Measurements from ENCODE around the gene SOCS3.

The SOCS3 gene

DNA sequence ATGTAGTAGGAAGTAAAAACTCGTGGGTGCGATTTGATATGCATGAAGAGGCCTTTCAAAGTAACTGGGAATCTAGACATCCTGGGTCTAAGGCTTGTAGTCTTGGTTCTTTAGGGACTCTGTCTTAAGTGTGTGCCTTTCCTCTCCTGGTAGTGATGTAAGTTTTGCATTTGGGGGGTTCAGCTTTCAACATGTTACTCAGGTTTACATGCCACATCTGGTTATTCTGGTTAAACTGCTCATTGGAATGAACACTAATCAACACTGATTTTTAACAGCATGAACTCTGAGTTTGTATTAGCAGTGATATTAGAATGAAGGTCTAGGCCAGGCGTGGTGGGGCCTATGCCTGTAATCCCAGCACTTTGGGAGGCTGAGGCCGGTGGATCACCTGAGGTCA, 33.7 kb upstream of the SOCS3 start:
- ChIA-PET POLR2A (no interaction called here), CTCF (no interaction called here)
- DNase-seq (ENCODE audit: extremely low spot score): no peak
- TF ChIP-seq BHLHE40 (IDR thresholded peaks at IDR 0.05; ENCODE audit: borderline replicate concordance) (no peak), NFRKB (IDR thresholded peaks at IDR 0.05) (no peak)

DNA sequence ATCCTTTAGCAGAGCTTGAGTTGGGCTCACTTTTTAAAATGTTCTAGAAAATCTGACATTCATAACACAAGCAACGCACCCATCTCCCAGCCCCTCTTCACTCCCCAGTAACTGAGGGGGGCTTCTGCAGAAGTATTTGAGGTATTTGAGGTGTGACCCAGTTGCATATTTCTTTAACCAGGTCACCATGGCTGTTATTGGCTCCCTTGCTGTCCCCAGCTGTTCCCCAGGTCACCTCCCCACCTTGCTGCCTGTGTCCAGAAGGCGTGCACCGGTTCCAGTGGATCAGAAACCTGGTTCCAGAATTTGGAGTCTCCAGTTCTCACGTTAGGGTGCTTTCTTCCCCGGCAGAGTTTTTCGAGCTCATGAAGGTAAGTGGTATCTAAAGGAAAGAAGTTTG, 32.4 kb upstream of the SOCS3 start:
- TF ChIP-seq FOXK2 (IDR thresholded peaks at IDR 0.05) (no peak), FOXM1 (IDR thresholded peaks at IDR 0.05; ENCODE audit: borderline replicate concordance) (no peak), ARNT (IDR thresholded peaks at IDR 0.05) (no peak), TARDBP (IDR thresholded peaks at IDR 0.05) (no peak), ZNF384 (IDR thresholded peaks at IDR 0.05) (no peak), SP1 (IDR thresholded peaks at IDR 0.05) (no peak), FOXA1 (IDR thresholded peaks at IDR 0.05) (no peak), SUZ12 (IDR thresholded peaks at IDR 0.05) (no peak), ELF4 (IDR thresholded peaks at IDR 0.05) (no peak), NFRKB (IDR thresholded peaks at IDR 0.05) (no peak), LEF1 (IDR thresholded peaks at IDR 0.05; ENCODE audit: borderline replicate concordance) (no peak), HDGF (IDR thresholded peaks at IDR 0.05; ENCODE audit: borderline replicate concordance) (no peak), L3MBTL2 (conservative IDR thresholded peaks at IDR 0.05) (no peak), BHLHE40 (IDR thresholded peaks at IDR 0.05; ENCODE audit: borderline replicate concordance) (no peak), CTBP1 (IDR thresholded peaks at IDR 0.05; ENCODE audit: borderline replicate concordance) (no peak)
- TF ChIP-seq, protein P1, sequence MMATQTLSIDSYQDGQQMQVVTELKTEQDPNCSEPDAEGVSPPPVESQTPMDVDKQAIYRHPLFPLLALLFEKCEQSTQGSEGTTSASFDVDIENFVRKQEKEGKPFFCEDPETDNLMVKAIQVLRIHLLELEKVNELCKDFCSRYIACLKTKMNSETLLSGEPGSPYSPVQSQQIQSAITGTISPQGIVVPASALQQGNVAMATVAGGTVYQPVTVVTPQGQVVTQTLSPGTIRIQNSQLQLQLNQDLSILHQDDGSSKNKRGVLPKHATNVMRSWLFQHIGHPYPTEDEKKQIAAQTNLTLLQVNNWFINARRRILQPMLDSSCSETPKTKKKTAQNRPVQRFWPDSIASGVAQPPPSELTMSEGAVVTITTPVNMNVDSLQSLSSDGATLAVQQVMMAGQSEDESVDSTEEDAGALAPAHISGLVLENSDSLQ (IDR thresholded peaks at IDR 0.05): no peak
- DNase-seq (ENCODE audit: extremely low spot score): no peak
- CTCF ChIA-PET: interaction anchor here (0.6 kb wide), 1 partner anchor 17 kb away, joined by 3 read pairs; no protein-coding TSS in a partner anchor
- POLR2A ChIA-PET: no interaction called here

DNA sequence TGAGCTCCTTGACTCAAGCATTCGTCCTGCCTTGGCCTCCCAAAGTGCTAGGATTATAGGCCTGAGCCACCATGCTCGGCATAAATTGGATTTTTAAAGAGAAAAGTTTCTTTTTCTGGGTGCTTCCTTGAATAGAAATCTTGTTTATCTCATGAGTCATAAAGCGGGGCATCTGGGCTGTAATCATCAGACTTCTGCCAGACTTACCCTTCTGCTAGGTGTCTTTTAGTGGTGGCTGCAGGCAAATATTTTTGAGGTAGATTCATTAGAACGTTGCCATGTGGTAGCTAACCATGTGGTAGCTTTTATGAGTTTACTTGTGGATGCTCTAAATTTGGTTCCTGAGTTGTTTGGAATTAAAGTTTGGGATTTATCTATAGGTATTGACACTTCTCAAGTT, 32.0 kb upstream of the SOCS3 start:
- ChIA-PET POLR2A (no interaction called here), CTCF (no interaction called here)
- no peak for TF ChIP-seq NFRKB (IDR thresholded peaks at IDR 0.05)
- no peak for TF ChIP-seq ARNT (IDR thresholded peaks at IDR 0.05)
- TF ChIP-seq TARDBP (IDR thresholded peaks at IDR 0.05): no peak
- TF ChIP-seq ZNF384 (IDR thresholded peaks at IDR 0.05): no peak
- no peak for TF ChIP-seq ELF4 (IDR thresholded peaks at IDR 0.05)
- no peak for TF ChIP-seq SUZ12 (IDR thresholded peaks at IDR 0.05)
- TF ChIP-seq FOXA1 (IDR thresholded peaks at IDR 0.05): no peak
- no peak for TF ChIP-seq HDGF (IDR thresholded peaks at IDR 0.05; ENCODE audit: borderline replicate concordance)
- TF ChIP-seq BHLHE40 (IDR thresholded peaks at IDR 0.05; ENCODE audit: borderline replicate concordance): no peak
- TF ChIP-seq, protein P1 (IDR thresholded peaks at IDR 0.05): no peak
- no peak for TF ChIP-seq FOXM1 (IDR thresholded peaks at IDR 0.05; ENCODE audit: borderline replicate concordance)
- no peak for TF ChIP-seq FOXK2 (IDR thresholded peaks at IDR 0.05)
- no peak for TF ChIP-seq SP1 (IDR thresholded peaks at IDR 0.05)
- TF ChIP-seq CTBP1 (IDR thresholded peaks at IDR 0.05; ENCODE audit: borderline replicate concordance): no peak
- TF ChIP-seq LEF1 (IDR thresholded peaks at IDR 0.05; ENCODE audit: borderline replicate concordance): no peak
- TF ChIP-seq L3MBTL2 (conservative IDR thresholded peaks at IDR 0.05): no peak
- no peak for DNase-seq (ENCODE audit: extremely low spot score)

DNA sequence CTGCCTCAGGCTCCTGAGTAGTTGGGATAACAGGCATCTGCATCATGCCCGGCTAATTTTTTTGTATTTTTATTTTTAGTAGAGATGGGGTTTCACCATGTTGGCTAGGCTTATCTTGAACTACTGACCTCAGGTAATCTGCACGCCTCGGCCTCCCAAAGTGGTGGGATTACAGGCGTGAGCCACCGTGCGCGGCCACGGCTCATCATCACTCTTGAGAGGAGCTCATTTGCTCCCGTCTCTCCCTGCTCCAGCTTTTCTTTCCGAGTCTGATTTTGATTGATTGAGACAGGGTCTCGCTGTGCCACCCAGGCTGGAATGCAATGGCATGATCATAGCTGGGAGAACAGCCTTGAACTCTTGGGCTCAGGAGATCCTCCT, 31.2 kb upstream of the SOCS3 start:
- CTCF ChIA-PET: interaction anchor here (0.6 kb wide), 1 partner anchor 20 kb away, joined by 3 read pairs; no protein-coding TSS in a partner anchor
- POLR2A ChIA-PET: interaction anchor here (1.0 kb wide), 1 partner anchor 13 kb away, joined by 3 read pairs; the partner anchor contains the start of gene PGS1
- no peak for TF ChIP-seq CTBP1 (IDR thresholded peaks at IDR 0.05; ENCODE audit: borderline replicate concordance)
- no peak for TF ChIP-seq HDGF (IDR thresholded peaks at IDR 0.05; ENCODE audit: borderline replicate concordance)
- TF ChIP-seq BHLHE40 (IDR thresholded peaks at IDR 0.05; ENCODE audit: borderline replicate concordance): no peak
- no peak for TF ChIP-seq ZNF384 (IDR thresholded peaks at IDR 0.05)
- TF ChIP-seq SUZ12 (IDR thresholded peaks at IDR 0.05): no peak
- no peak for TF ChIP-seq ARNT (IDR thresholded peaks at IDR 0.05)
- TF ChIP-seq TARDBP (IDR thresholded peaks at IDR 0.05): no peak
- TF ChIP-seq ELF4 (IDR thresholded peaks at IDR 0.05): no peak
- TF ChIP-seq FOXK2 (IDR thresholded peaks at IDR 0.05): no peak
- TF ChIP-seq FOXM1 (IDR thresholded peaks at IDR 0.05; ENCODE audit: borderline replicate concordance): no peak
- no peak for DNase-seq (ENCODE audit: extremely low spot score)

DNA sequence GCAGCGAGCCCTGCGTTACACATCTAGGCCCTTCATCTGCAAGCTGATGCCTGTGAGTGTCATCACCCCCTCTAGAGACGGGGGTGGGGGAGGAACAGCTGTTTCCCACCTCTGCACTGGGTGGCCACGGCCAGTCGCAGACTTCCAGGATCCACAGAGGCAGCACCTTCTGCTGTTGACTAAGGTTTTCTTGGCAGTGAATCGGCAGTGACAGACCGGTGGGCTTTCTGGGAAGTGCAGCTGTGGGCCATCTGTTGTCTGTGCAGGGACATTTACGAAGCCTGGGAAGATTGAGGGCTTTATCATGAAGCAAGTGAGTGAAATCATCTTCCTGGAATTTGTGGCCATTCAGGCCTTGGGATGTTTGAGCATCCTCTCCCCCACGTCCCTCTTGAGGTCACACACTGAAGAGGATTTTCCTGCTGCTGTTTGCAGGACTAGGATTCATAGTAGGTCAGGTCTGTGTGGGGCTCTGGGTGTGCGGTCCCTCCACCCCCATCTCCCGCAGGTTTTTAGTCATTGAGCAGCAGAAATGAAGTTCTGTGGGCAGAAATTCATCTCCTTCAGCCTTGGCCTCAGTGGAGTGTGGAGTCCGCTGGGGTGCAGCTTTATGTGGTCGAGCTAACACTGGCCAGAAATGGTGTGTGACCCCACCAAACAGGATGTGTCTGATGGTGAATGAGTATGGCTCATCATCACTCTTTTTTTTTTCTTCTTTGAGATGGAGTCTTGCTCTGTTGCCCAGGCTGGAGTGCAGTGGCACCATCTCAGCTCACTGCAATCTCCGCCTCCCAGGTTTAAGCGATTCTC, 30.6 kb upstream of the SOCS3 start:
- ChIA-PET CTCF (interaction anchor here (0.6 to 1.1 kb wide), 2 partner anchors 21 to 32 kb away, joined by 3 to 4 read pairs; no protein-coding TSS in a partner anchor), POLR2A (interaction anchor here (1.0 kb wide), 1 partner anchor 12 kb away, joined by 3 read pairs; the partner anchor contains the start of gene PGS1)
- no peak for TF ChIP-seq TARDBP (IDR thresholded peaks at IDR 0.05)
- TF ChIP-seq SP1 (IDR thresholded peaks at IDR 0.05): no peak
- TF ChIP-seq LEF1 (IDR thresholded peaks at IDR 0.05; ENCODE audit: borderline replicate concordance): no peak
- no peak for TF ChIP-seq FOXK2 (IDR thresholded peaks at IDR 0.05)
- TF ChIP-seq ZNF384 (IDR thresholded peaks at IDR 0.05): no peak
- TF ChIP-seq NFRKB (IDR thresholded peaks at IDR 0.05): no peak
- peak; percentile 36 for DNase-seq (ENCODE audit: extremely low spot score)

DNA sequence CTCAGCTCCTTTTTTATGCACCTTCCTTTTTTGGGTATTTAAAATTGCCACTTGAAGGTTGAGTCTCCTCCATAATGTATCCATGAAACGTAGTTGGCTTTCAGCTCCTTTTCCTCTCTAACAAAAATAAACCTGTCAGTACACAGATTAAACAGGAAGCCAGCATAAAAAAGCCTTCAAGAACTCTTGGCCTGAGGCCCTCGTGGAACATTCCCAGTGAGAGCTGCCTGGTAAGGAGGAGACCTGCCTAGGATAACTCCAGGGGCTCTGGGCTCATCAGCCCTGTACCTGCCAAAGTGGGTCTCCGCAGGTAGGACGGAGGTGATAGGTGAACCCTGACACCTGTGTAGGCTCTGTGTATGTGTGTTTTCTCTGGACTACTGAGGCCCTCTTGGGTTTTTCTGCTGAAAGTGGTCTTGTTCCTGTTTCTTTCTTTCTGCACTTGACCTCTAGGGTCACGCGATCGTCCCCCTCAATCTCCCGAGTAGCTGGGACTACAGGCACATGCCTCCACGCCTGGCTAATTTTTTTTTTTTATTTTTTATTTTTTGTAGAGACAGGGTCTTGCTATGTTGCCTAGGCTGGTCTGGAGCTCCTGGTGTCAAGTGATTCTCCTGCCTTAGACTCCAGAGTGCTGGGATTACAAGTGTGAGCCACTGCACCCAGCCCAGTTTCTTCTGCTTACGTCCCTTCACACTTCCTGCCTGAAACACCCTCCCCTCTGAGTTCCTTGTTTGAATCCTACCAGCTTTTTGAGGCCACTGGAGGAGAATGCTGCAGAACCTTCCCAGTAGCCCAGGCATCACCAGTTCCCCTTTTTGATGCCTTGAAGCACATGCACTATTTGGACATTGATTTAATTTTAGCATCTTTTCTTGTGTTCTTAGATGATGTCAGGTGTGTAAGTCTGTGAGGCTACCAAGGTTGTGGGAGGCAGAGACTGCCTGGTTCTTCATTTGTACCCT, 28.4 kb upstream of the SOCS3 start:
- no peak for DNase-seq (ENCODE audit: extremely low spot score)
- POLR2A ChIA-PET: no interaction called here
- CTCF ChIA-PET: no interaction called here
- TF ChIP-seq HDGF (IDR thresholded peaks at IDR 0.05; ENCODE audit: borderline replicate concordance) (no peak), SUZ12 (IDR thresholded peaks at IDR 0.05) (no peak), SP1 (IDR thresholded peaks at IDR 0.05) (no peak), TARDBP (IDR thresholded peaks at IDR 0.05) (no peak), LEF1 (IDR thresholded peaks at IDR 0.05; ENCODE audit: borderline replicate concordance) (no peak), ARNT (IDR thresholded peaks at IDR 0.05) (no peak), NFRKB (IDR thresholded peaks at IDR 0.05) (no peak)
- TF ChIP-seq, protein P1 (IDR thresholded peaks at IDR 0.05): no peak
